K562 (cell line): ENCODE data around the gene RNPEP. TPM values are rescaled to one million over a fixed set of nuclear protein-coding genes. Genes with fewer than 3 reads are reported as not detected.
A peak's percentile ranks its signal among the peaks of the same experiment; 100 is the strongest.

ENCODE experiments used
- ATAC-seq: fragments of 200-7000 bp; cut with Tn5 transposase; 3 replicates; pipeline ENCODE4 v1.9.1; 2020; ENCODE audit warnings: moderate library complexity
- BruUV-seq: library from RNA; stranded (reverse); fragments of 400-500 nt; replicated peaks from 2 replicates; lab custom pipeline; 2021; lab: Mats Ljungman, UMichigan
- CTCF ChIA-PET: fragments of 300-600 bp; formaldehyde crosslinking; extraction: SDS; loops from one replicate; lab custom pipeline; 2021; ENCODE audit warnings: low intra/inter-chr PET ratio; lab: Yijun Ruan, JAX
- POLR2A ChIA-PET: fragments of 300-600, 350-650 bp; sonication (Branson Sonifier 250); formaldehyde crosslinking; extraction: SDS; loops from one replicate; lab custom pipeline; 2021; ENCODE audit warnings: antibody characterized with exemption, inconsistent platforms; lab: Yijun Ruan, JAX
- DNase-seq, 4 experiments: peaks; one replicate each; pipeline versions ENCODE4 v3.0.0 to v3.0.0-alpha.2; 2011 to 2018; ENCODE audit warnings: low spot score in 3 of 4, mixed read lengths in 3 of 4; ENCODE audit errors: extremely low read depth in 1 of 4
- FAIRE-seq: peaks from 2 replicates; lab custom pipeline; 2011; peaks lifted over from hg19 to GRCh38; lab: Jason Lieb, UNC
- H2AFZ ChIP-seq: 2 replicates; pipeline ENCODE4 v1.6.0; 2011; ENCODE audit warnings: low read depth, low read length, control low read depth, inconsistent platforms
- H3K27ac ChIP-seq: fragments of 200-600 bp; 3 replicates; pipeline ENCODE4 v1.8.0; 2011; ENCODE audit warnings: low read depth, mild to moderate bottlenecking, control low read depth, inconsistent platforms, low read length, moderate library complexity, mixed read lengths; ENCODE audit errors: extremely low read depth
- H3K27me3 ChIP-seq, 2 experiments: fragments of 300-600 bp in 1 of 2; 2 replicates in 1 of 2; 3 replicates in 1 of 2; pipeline versions ENCODE4 v1.6.0 to v1.8.0; 2011; ENCODE audit warnings: inconsistent platforms in 2 of 2, low read length in 2 of 2, mild to moderate bottlenecking in 1 of 2, mixed read lengths in 1 of 2, moderate library complexity in 1 of 2; ENCODE audit not compliant: control insufficient read depth in 2 of 2, insufficient read depth in 2 of 2
- H3K36me3 ChIP-seq: fragments of 300-600 bp; 3 replicates; pipeline ENCODE4 v1.8.0; 2011; ENCODE audit warnings: mild to moderate bottlenecking, low read length, inconsistent platforms; ENCODE audit not compliant: control insufficient read depth, insufficient read depth
- H3K4me1 ChIP-seq, 2 experiments: fragments of 200-600 bp in 1 of 2; replicated peaks in 1 of 2; 2 replicates in 1 of 2; 3 replicates in 1 of 2; pipeline versions ENCODE4 v1.5.1 to v1.8.0; 2011; ENCODE audit warnings: inconsistent platforms in 2 of 2, low read length in 2 of 2, mild to moderate bottlenecking in 1 of 2, mixed read lengths in 1 of 2, moderate library complexity in 1 of 2; ENCODE audit not compliant: control insufficient read depth in 2 of 2, insufficient read depth in 2 of 2
- H3K4me2 ChIP-seq: 2 replicates; pipeline ENCODE4 v1.6.1; 2011; ENCODE audit warnings: low read length, control low read depth, inconsistent platforms, mixed read lengths; ENCODE audit not compliant: insufficient read depth
- H3K4me3 ChIP-seq: fragments of 200-600 bp; sonication (generic), shearing (Covaris generic); 2 replicates; pipeline ENCODE4 v1.5.1; 2016; ENCODE audit warnings: control low read depth, inconsistent platforms
- H3K79me2 ChIP-seq: fragments of 200-600 bp; 3 replicates; pipeline ENCODE4 v1.8.0; 2011; ENCODE audit warnings: low read length, inconsistent platforms; ENCODE audit not compliant: control insufficient read depth, insufficient read depth
- H3K9ac ChIP-seq, 2 experiments: 2 replicates each; pipeline versions ENCODE4 v1.6.0 to v1.6.1; 2011; ENCODE audit warnings: low read depth in 2 of 2, low read length in 2 of 2, control low read depth in 1 of 2, inconsistent platforms in 1 of 2, mild to moderate bottlenecking in 1 of 2, mixed read lengths in 1 of 2; ENCODE audit not compliant: insufficient read depth in 1 of 2
- H3K9me1 ChIP-seq: one replicate; pipeline ENCODE4 v1.6.0; 2011; ENCODE audit warnings: inconsistent platforms, mild to moderate bottlenecking, low read length, moderate library complexity; ENCODE audit not compliant: control insufficient read depth, insufficient read depth
- H3K9me3 ChIP-seq: replicated peaks from 2 replicates; pipeline ENCODE4 v1.5.1; 2011; ENCODE audit warnings: low read depth, low read length, inconsistent platforms; ENCODE audit not compliant: control insufficient read depth, insufficient read depth
- H4K20me1 ChIP-seq: replicated peaks from 2 replicates; pipeline ENCODE4 v1.6.1; 2011; ENCODE audit warnings: low read length, inconsistent platforms, mixed read lengths; ENCODE audit not compliant: control insufficient read depth, insufficient read depth
- ARNT ChIP-seq, 2 experiments: fragments of 450-650 bp; IDR thresholded peaks; 2 replicates each; pipeline ENCODE4 v1.6.1; 2016; ENCODE audit warnings: mild to moderate bottlenecking in 1 of 2
- BACH1 ChIP-seq: fragments of 200-800 bp; sonication (Bioruptor generic); IDR thresholded peaks from 2 replicates; pipeline ENCODE4 v1.6.1; 2016; ENCODE audit warnings: missing genetic modification characterization, missing compliant biosample characterization
- FOXA1 ChIP-seq: fragments of 450-650 bp; IDR thresholded peaks from 2 replicates; pipeline ENCODE4 v1.6.1; 2016; ENCODE audit warnings: mild to moderate bottlenecking, borderline replicate concordance
- HLTF ChIP-seq: fragments of 450-650 bp; IDR thresholded peaks from 2 replicates; pipeline ENCODE4 v1.6.1; 2016
- JUN ChIP-seq, 2 experiments: sonication (generic) in 1 of 2; formaldehyde crosslinking in 1 of 2; IDR thresholded peaks; 2 replicates each; pipeline versions ENCODE4 v1.6.1 to v1.8.0; 2012 to 2022; ENCODE audit warnings: borderline replicate concordance in 2 of 2, mild to moderate bottlenecking in 2 of 2, improper control_type of control experiment in 1 of 2, low read depth in 1 of 2, low read length in 1 of 2, missing genetic modification reagents in 1 of 2
- LCOR ChIP-seq: sonication (generic); formaldehyde crosslinking; IDR thresholded peaks from 2 replicates; pipeline ENCODE4 v1.8.0; 2022; ENCODE audit warnings: mild to moderate bottlenecking, missing genetic modification reagents
- MTA3 ChIP-seq: fragments of 450-650 bp; formaldehyde crosslinking; IDR thresholded peaks from 2 replicates; pipeline ENCODE4 v1.6.1; 2017; ENCODE audit warnings: mild to moderate bottlenecking, borderline replicate concordance
- NFE2L1 ChIP-seq: fragments of 450-650 bp; IDR thresholded peaks from 2 replicates; pipeline ENCODE4 v1.6.1; 2016; ENCODE audit warnings: missing genetic modification characterization, low read depth, mild to moderate bottlenecking, missing compliant biosample characterization, moderate library complexity, borderline replicate concordance
- NR1H2 ChIP-seq: sonication (generic); formaldehyde crosslinking; IDR thresholded peaks from 2 replicates; pipeline ENCODE4 v1.4.0; 2020; ENCODE audit warnings: mild to moderate bottlenecking, missing genetic modification reagents
- RREB1 ChIP-seq: fragments of 250-450 bp; sonication (Bioruptor Pico); IDR thresholded peaks from 2 replicates; pipeline ENCODE4 v1.4.0; 2020
- TAF15 ChIP-seq: fragments of 200-400 bp; formaldehyde crosslinking; IDR thresholded peaks from 2 replicates; pipeline ENCODE4 v1.6.1; 2017; ENCODE audit warnings: mild to moderate bottlenecking, low read depth, low read length, moderate library complexity
- ZBTB7A ChIP-seq: IDR thresholded peaks from 2 replicates; pipeline ENCODE4 v1.6.1; 2011; ENCODE audit warnings: low read depth, mild to moderate bottlenecking, low read length, moderate library complexity, borderline replicate concordance; ENCODE audit not compliant: control insufficient read depth
- ZNF561 ChIP-seq: fragments of 450-650 bp; formaldehyde crosslinking; conservative IDR thresholded peaks from 2 replicates; pipeline ENCODE4 v1.4.0; 2020; ENCODE audit warnings: mild to moderate bottlenecking, moderate library complexity
- ZNF695 ChIP-seq: fragments of 450-650 bp; formaldehyde crosslinking; IDR thresholded peaks from 2 replicates; pipeline ENCODE4 v1.4.0; 2020; ENCODE audit warnings: mild to moderate bottlenecking, moderate library complexity
- ZNF785 ChIP-seq: fragments of 250-450 bp; sonication (Bioruptor Pico); IDR thresholded peaks from 2 replicates; pipeline ENCODE4 v1.4.0; 2020; ENCODE audit warnings: mild to moderate bottlenecking
- WGBS: fragments of 100-300 bp; shearing (Covaris generic); methylation state at CpG from one replicate; pipeline ENCODE4 v1.1.6; 2016; ENCODE audit warnings: low coverage, mixed read lengths; ENCODE audit not compliant: insufficient coverage; ENCODE audit errors: missing lambda C conversion rate; 5-methylcytosine and 5-hydroxymethylcytosine counted together
- in situ Hi-C: fragments of 300-500 bp; cut with MboI; formaldehyde crosslinking; loops from 4 replicates; pipeline ENCODE4 v1.15.0; 2018; ENCODE audit warnings: inconsistent platforms, mixed read lengths
- intact Hi-C: fragments of 100-400 bp; cut with micrococcal nuclease; formaldehyde crosslinking; loops from 2 replicates; pipeline ENCODE4 v1.14.2; 2022
- polyA plus RNA-seq, 8 experiments: library from polyadenylated mRNA; depleted of rRNA in 4 of 8; stranded (reverse) in 5 of 8; unstranded in 3 of 8; fragments of >200 nt; fragmentation: Nextera tagmentation in 2 of 8; fragmentation: Illumina TruSeq in 1 of 8; extraction: Ambion mirVana in 2 of 8; extraction: Trizol in 1 of 8; gene quantifications; 2 replicates each; pipeline versions ENCODE4 v1.2.1 to v1.2.3, GENCODE V29; 2011 to 2014; ENCODE audit warnings: inconsistent platforms in 1 of 8, missing spikeins in 1 of 8
- total RNA-seq, 7 experiments: library from RNA; depleted of rRNA in 6 of 7; stranded (reverse); fragments of >200 nt in 6 of 7; fragmentation: Illumina TruSeq in 2 of 7; extraction: Trizol in 2 of 7; gene quantifications; 2 replicates each; pipeline versions ENCODE4 v1.2.1 to v1.2.3, GENCODE V29; 2011 to 2021; ENCODE audit warnings: low replicate concordance in 1 of 7
- TF ChIP-seq, protein P1 (sequence below): fragments of 250-450 bp; sonication (Bioruptor Pico); IDR thresholded peaks from 2 replicates; pipeline ENCODE4 v1.4.0; 2020; ENCODE audit warnings: mild to moderate bottlenecking

Gene RNPEP
- total and polyA plus RNA-seq, 9 of the 15 experiments (the other 6 are each of a cell fraction or from before 2014, with no cell fraction given): 27.5 to 131 (median 63.4) TPM

DNA sequence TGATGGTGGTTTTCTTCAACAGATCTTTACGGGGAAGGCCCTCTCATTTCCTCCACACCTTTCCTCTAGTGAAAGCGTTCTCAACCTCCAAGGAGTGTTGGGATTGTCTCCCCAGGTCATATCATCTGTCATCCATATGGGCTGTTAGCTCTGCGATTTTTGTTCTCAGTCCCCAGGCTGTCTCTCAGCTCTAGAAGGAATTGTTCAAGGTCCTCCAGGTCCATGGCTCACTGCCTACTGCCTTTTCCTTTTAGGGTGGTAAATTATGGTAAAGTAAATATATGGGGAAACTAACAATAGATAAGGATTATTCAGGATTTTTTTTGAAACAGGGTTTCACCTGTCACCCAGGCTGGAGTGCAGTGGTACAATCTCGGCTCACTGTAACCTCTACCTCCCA lies 65.5 kb downstream of the RNPEP start (continued):
- TF ChIP-seq NR1H2 (CRISPR knock-in tag): no peak
- TF ChIP-seq ZNF695: no peak
- no peak for TF ChIP-seq HLTF
- TF ChIP-seq LCOR: no peak
- TF ChIP-seq NFE2L1: no peak
- no peak for TF ChIP-seq FOXA1
- no peak for TF ChIP-seq ZBTB7A
- no peak for TF ChIP-seq ZNF561
- no peak for TF ChIP-seq ZNF785 (CRISPR knock-in tag)
- no peak for TF ChIP-seq TAF15

- intact Hi-C loops: no loop called here
- TF ChIP-seq RREB1 (CRISPR knock-in tag) (no peak), BACH1 (tag) (no peak), ARNT (IDR thresholded peaks at IDR 0.05) (no peak), MTA3 (no peak), JUN (IDR thresholded peaks at IDR 0.05; ENCODE audit: borderline replicate concordance, low read depth, low read length) (no peak), JUN (CRISPR knock-in tag; IDR thresholded peaks at IDR 0.05; ENCODE audit: borderline replicate concordance) (no peak)
- TF ChIP-seq, protein P1, sequence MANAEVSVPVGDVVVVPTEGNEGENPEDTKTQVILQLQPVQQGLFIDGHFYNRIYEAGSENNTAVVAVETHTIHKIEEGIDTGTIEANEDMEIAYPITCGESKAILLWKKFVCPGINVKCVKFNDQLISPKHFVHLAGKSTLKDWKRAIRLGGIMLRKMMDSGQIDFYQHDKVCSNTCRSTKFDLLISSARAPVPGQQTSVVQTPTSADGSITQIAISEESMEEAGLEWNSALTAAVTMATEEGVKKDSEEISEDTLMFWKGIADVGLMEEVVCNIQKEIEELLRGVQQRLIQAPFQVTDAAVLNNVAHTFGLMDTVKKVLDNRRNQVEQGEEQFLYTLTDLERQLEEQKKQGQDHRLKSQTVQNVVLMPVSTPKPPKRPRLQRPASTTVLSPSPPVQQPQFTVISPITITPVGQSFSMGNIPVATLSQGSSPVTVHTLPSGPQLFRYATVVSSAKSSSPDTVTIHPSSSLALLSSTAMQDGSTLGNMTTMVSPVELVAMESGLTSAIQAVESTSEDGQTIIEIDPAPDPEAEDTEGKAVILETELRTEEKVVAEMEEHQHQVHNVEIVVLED (CRISPR knock-in tag): no peak
These were observed 66.7 kb downstream of the RNPEP start for GRCh38 chr1:202049129-202049528.

More at GRCh38 chr1:202049129-202049528, 66.7 kb downstream of the RNPEP start:
- Histone ChIP-seq H3K4me1 (no peaks in the 10 kb centered on the region; a peak in 1 of 5 replicates), H3K9ac (no peak overlapping the region), H3K27me3 (peaks cover 4 to 36% of the 10 kb centered on the region in 2 experiments; a peak in 4 of 5 replicates), H4K20me1 (no peaks in the 10 kb centered on the region), H3K27ac (no peak overlapping the region), H3K4me3 (no peak overlapping the region), H2AFZ (0 out of 2 replicates have a peak overlapping the region, but pooled peaks have one; percentile 3), H3K79me2 (no peaks in the 10 kb centered on the region), H3K4me2 (no peak overlapping the region), H3K36me3 (no peaks in the 10 kb centered on the region), H3K9me3 (peaks cover 3% of the 10 kb centered on the region; the same call in 1 of the 2 replicates), H3K9me1 (no peaks in the 10 kb centered on the region)
- DNase-seq (peak in 1 of 4 experiments; percentile 8), FAIRE-seq (no peak), ATAC-seq (peak; percentile 27; the same call in 2 of the 3 replicates)
- in situ Hi-C loops: no loop called here
- BruUV-seq: no TSS peak
- ChIA-PET POLR2A (interaction anchor here (0.8 kb wide), 1 partner anchor 26 kb away, joined by 3 read pairs; no protein-coding TSS in a partner anchor), CTCF (interaction anchor here (0.7 kb wide), 1 partner anchor 22 kb away, joined by 5 read pairs; no protein-coding TSS in a partner anchor)
- WGBS: 5% methylated on average over 5 of the region's 5 CpGs
